ENCODE measurements around the gene MIPEP. TPM values are rescaled to one million over a fixed set of nuclear protein-coding genes. Genes with fewer than 3 reads are reported as not detected.

Gene MIPEP
- total and polyA plus RNA-seq, 9 of the 15 experiments (the other 6 are each of a cell fraction or from before 2014, with no cell fraction given): 1.7 to 19.3 (median 13.1) TPM

DNA sequence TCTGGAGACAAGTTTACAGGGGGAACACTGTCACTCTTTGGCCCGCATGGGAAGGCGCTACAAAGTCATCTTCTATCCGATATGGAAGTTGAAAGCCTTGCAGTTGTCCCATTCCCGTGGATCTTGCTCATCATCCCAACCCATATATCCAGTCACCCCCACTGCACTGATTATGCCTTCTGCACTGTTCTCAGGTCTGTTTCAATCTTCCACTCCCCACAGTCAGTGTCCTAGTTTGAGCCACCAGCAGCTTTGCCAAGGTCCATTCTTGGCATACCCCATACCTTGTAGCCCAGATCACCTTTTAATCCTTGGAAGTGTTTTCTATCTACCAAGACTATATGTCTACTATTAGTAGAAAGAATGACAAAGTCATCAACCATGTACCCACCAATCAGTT is 88.1 kb downstream of the MIPEP start:
- DNase-seq (ENCODE audit: extremely low read depth in 1 of 4, low spot score in 3 of 4): no peak
- FAIRE-seq: no peak
- H3K9me1 ChIP-seq (ENCODE audit: control insufficient read depth, insufficient read depth, low read length): no peaks in the 10 kb centered on the region
- H4K20me1 ChIP-seq (replicated peaks; ENCODE audit: control insufficient read depth, insufficient read depth, low read length): no peaks in the 10 kb centered on the region
- POLR2A ChIA-PET: no interaction called here
- no peak overlapping the region for H3K9ac ChIP-seq (ENCODE audit: insufficient read depth in 1 of 2, low read depth in 2 of 2, low read length in 2 of 2)
- H3K27ac ChIP-seq (ENCODE audit: extremely low read depth, low read depth, low read length): no peak overlapping the region
- intact Hi-C loops (cut with micrococcal nuclease) (no loop called here), in situ Hi-C loops (cut with MboI) (no loop called here)
- H2AFZ ChIP-seq (ENCODE audit: low read depth, low read length): no peak overlapping the region
- no peak overlapping the region for H3K4me2 ChIP-seq (ENCODE audit: insufficient read depth, low read length)
- no peaks in the 10 kb centered on the region for H3K4me1 ChIP-seq (replicated peaks in 1 of 2; ENCODE audit: control insufficient read depth in 2 of 2, insufficient read depth in 2 of 2, low read length in 2 of 2)
- H3K4me3 ChIP-seq: no peak overlapping the region
- TF ChIP-seq ZBTB7A (IDR thresholded peaks at IDR 0.05; ENCODE audit: borderline replicate concordance, control insufficient read depth, low read depth, low read length): no peak
- WGBS (ENCODE audit: insufficient coverage, low coverage, missing lambda C conversion rate): 89% methylated on average over 4 of the region's 4 CpGs
- no peaks in the 10 kb centered on the region for H3K27me3 ChIP-seq (ENCODE audit: control insufficient read depth in 2 of 2, insufficient read depth in 2 of 2, low read length in 2 of 2)
- H3K79me2 ChIP-seq (ENCODE audit: control insufficient read depth, insufficient read depth, low read length): no peaks in the 10 kb centered on the region
- no peaks in the 10 kb centered on the region for H3K9me3 ChIP-seq (replicated peaks; ENCODE audit: control insufficient read depth, insufficient read depth, low read depth, low read length)
- ATAC-seq: no peak
- CTCF ChIA-PET (ENCODE audit: low intra/inter-chr PET ratio): no interaction called here
- peaks cover 3% of the 10 kb centered on the region; the same call in 1 of the 3 replicates for H3K36me3 ChIP-seq (ENCODE audit: control insufficient read depth, insufficient read depth, low read length)
- no TSS peak for BruUV-seq (replicated peaks)

DNA sequence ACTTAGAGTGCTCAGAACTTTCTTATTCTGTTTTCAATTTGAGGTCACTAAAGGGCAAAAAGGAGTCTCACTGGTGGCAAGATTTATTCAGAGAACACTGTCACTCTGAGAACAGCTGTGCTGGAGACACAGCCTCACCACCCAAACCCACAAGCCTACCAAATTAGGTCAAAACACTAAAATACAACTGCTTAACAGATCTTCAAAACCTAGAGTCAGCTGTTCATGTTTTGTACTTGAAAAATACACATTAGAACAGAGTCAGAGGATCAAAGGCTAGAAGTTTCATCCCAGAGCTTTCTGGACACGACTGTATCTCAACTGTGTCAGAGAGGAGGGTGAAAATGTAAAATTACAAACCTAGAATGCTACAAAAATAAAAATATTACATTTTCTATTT is 89.3 kb downstream of the MIPEP start:
- no peaks in the 10 kb centered on the region for H3K4me1 ChIP-seq (replicated peaks in 1 of 2; ENCODE audit: control insufficient read depth in 2 of 2, insufficient read depth in 2 of 2, low read length in 2 of 2)
- no peaks in the 10 kb centered on the region for H4K20me1 ChIP-seq (replicated peaks; ENCODE audit: control insufficient read depth, insufficient read depth, low read length)
- CTCF ChIA-PET (ENCODE audit: low intra/inter-chr PET ratio): no interaction called here
- no peak for ATAC-seq
- FAIRE-seq: no peak
- H3K27ac ChIP-seq (ENCODE audit: extremely low read depth, low read depth, low read length): no peak overlapping the region
- H2AFZ ChIP-seq (ENCODE audit: low read depth, low read length): no peak overlapping the region
- no peak overlapping the region for H3K4me2 ChIP-seq (ENCODE audit: insufficient read depth, low read length)
- no peaks in the 10 kb centered on the region for H3K27me3 ChIP-seq (ENCODE audit: control insufficient read depth in 2 of 2, insufficient read depth in 2 of 2, low read length in 2 of 2)
- WGBS (ENCODE audit: insufficient coverage, low coverage, missing lambda C conversion rate): 83% methylated on average over 1 of the region's 1 CpG
- no peak for DNase-seq (ENCODE audit: extremely low read depth in 1 of 4, low spot score in 3 of 4)
- no peaks in the 10 kb centered on the region for H3K9me1 ChIP-seq (ENCODE audit: control insufficient read depth, insufficient read depth, low read length)
- no TSS peak for BruUV-seq (replicated peaks)
- no peak for TF ChIP-seq ZNF766 (CRISPR knock-in tag; conservative IDR thresholded peaks at IDR 0.05)
- no peak for TF ChIP-seq ZFP30 (CRISPR knock-in tag; IDR thresholded peaks at IDR 0.05; ENCODE audit: borderline replicate concordance)
- TF ChIP-seq ASH1L (IDR thresholded peaks at IDR 0.05; ENCODE audit: borderline replicate concordance, low read depth, partially characterized antibody): no peak
- TF ChIP-seq ZNF324 (CRISPR knock-in tag; IDR thresholded peaks at IDR 0.05): no peak
- no peak for TF ChIP-seq TCF3 (CRISPR knock-in tag; IDR thresholded peaks at IDR 0.05)
- TF ChIP-seq SRSF3 (IDR thresholded peaks at IDR 0.05; ENCODE audit: insufficient read depth, low read length): no peak
- no peak for TF ChIP-seq BRD4 (IDR thresholded peaks at IDR 0.05)
- TF ChIP-seq, protein P1, sequence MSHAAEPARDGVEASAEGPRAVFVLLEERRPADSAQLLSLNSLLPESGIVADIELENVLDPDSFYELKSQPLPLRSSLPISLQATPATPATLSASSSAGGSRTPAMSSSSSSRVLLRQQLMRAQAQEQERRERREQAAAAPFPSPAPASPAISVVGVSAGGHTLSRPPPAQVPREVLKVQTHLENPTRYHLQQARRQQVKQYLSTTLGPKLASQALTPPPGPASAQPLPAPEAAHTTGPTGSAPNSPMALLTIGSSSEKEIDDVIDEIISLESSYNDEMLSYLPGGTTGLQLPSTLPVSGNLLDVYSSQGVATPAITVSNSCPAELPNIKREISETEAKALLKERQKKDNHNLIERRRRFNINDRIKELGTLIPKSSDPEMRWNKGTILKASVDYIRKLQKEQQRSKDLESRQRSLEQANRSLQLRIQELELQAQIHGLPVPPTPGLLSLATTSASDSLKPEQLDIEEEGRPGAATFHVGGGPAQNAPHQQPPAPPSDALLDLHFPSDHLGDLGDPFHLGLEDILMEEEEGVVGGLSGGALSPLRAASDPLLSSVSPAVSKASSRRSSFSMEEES (CRISPR knock-in tag; IDR thresholded peaks at IDR 0.05): no peak
- no peak for TF ChIP-seq SMC3 (conservative IDR thresholded peaks at IDR 0.05; ENCODE audit: insufficient read depth, low read depth, low read length)
- TF ChIP-seq ZNF668 (CRISPR knock-in tag; IDR thresholded peaks at IDR 0.05): no peak
- no peak for TF ChIP-seq ZNF764 (CRISPR knock-in tag; IDR thresholded peaks at IDR 0.05; ENCODE audit: low read depth)
- TF ChIP-seq, protein P2, sequence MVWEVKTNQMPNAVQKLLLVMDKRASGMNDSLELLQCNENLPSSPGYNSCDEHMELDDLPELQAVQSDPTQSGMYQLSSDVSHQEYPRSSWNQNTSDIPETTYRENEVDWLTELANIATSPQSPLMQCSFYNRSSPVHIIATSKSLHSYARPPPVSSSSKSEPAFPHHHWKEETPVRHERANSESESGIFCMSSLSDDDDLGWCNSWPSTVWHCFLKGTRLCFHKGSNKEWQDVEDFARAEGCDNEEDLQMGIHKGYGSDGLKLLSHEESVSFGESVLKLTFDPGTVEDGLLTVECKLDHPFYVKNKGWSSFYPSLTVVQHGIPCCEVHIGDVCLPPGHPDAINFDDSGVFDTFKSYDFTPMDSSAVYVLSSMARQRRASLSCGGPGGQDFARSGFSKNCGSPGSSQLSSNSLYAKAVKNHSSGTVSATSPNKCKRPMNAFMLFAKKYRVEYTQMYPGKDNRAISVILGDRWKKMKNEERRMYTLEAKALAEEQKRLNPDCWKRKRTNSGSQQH (CRISPR knock-in tag; IDR thresholded peaks at IDR 0.05): no peak
- H3K36me3 ChIP-seq (ENCODE audit: control insufficient read depth, insufficient read depth, low read length): peaks cover 3% of the 10 kb centered on the region; the same call in 1 of the 3 replicates
- POLR2A ChIA-PET: no interaction called here
- H3K4me3 ChIP-seq: no peak overlapping the region
- intact Hi-C loops (cut with micrococcal nuclease) (no loop called here), in situ Hi-C loops (cut with MboI) (no loop called here)
- H3K9ac ChIP-seq (ENCODE audit: insufficient read depth in 1 of 2, low read depth in 2 of 2, low read length in 2 of 2): no peak overlapping the region
- no peaks in the 10 kb centered on the region for H3K9me3 ChIP-seq (replicated peaks; ENCODE audit: control insufficient read depth, insufficient read depth, low read depth, low read length)
- H3K79me2 ChIP-seq (ENCODE audit: control insufficient read depth, insufficient read depth, low read length): no peaks in the 10 kb centered on the region

Measured in K562 (cell line).